ENCODE measurements around the gene CRTC1.

DNA sequence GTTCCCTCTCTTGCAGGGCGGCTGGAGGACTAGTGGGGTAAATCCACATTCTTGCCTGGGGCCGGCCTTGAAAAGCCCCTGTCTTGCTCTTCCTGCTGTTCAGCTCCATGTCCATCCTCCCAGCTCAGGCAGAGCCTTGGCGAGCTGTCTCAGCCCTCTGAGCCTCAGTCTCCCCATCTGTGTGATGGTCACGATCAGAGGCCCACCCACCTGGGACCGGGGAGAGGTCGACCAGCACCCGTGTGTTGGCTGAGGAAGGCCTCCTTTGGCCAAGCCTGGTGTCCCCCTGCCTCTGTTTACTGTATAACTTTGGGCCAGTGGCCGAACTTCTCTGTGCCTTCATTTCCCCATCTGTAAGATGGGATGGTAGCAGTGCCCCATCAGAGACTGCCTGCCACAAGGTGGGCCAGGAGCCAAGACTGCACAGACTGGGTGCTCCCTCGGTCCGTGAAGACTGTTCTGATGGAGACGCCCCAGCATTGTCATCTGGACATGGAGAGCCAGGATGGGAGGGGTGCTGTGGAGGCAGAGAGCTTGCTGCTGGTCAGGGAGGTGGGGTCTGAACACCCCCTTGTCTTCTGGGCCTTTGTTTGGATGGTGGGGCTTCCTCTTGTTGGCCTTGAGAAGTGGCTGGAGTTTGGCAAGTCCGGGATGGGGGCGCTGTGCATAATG lies 28.2 kb upstream of the CRTC1 start:
- TF ChIP-seq, protein P1, sequence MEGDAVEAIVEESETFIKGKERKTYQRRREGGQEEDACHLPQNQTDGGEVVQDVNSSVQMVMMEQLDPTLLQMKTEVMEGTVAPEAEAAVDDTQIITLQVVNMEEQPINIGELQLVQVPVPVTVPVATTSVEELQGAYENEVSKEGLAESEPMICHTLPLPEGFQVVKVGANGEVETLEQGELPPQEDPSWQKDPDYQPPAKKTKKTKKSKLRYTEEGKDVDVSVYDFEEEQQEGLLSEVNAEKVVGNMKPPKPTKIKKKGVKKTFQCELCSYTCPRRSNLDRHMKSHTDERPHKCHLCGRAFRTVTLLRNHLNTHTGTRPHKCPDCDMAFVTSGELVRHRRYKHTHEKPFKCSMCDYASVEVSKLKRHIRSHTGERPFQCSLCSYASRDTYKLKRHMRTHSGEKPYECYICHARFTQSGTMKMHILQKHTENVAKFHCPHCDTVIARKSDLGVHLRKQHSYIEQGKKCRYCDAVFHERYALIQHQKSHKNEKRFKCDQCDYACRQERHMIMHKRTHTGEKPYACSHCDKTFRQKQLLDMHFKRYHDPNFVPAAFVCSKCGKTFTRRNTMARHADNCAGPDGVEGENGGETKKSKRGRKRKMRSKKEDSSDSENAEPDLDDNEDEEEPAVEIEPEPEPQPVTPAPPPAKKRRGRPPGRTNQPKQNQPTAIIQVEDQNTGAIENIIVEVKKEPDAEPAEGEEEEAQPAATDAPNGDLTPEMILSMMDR (conservative IDR thresholded peaks at IDR 0.05; ENCODE audit: low read depth, low read length): no peak
- TF ChIP-seq EZH2 (IDR thresholded peaks at IDR 0.05; ENCODE audit: borderline replicate concordance, low read depth, low read length, poor library complexity, severe bottlenecking): no peak
